ENCODE measurements around the gene ZNF221. TPM values are rescaled to one million over a fixed set of nuclear protein-coding genes. Genes with fewer than 3 reads are reported as not detected.

Gene ZNF221
- total and polyA plus RNA-seq, 2 donors (not counting 1 experiment from before 2014, with no cell fraction given): 0.63 to 7.0 TPM

DNA sequence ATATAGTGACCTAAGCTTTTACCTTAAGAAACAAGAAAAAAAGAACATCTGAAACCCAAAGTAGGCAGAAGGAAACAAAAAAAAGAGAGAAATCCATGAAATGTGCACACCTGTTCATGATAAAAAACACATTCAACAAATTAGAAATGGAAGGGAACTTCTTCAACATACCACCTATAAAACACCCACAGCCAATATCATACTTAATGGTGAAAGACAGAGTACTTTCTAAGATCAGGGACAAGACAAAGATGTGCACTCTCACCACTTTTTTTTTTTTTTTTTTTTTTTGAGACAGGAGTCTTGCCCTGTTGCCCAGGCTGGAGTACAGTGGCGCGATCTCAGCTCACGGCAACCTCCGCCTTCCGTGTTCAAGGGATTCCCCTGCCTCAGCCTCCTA lies 45.1 kb upstream of the ZNF221 start:
- Histone ChIP-seq H3K9ac (ENCODE audit: low read length) (no peak overlapping the region), H4K20me1 (ENCODE audit: control insufficient read depth, insufficient read depth, low read length, poor library complexity, severe bottlenecking) (no peaks in the 10 kb centered on the region), H3K79me2 (ENCODE audit: control insufficient read depth, insufficient read depth, low read length) (no peaks in the 10 kb centered on the region), H3K27me3 (replicated peaks in 1 of 4; ENCODE audit: control extremely low read depth in 1 of 4, control insufficient read depth in 3 of 4, insufficient read depth in 4 of 4, low read length in 3 of 4) (no peaks in the 10 kb centered on the region), H3K4me1 (ENCODE audit: control insufficient read depth in 2 of 2, insufficient read depth in 2 of 2, low read length in 2 of 2) (peaks cover 12 to 15% of the 10 kb centered on the region in 2 donors), H3K4me3 (ENCODE audit: control extremely low read depth in 1 of 5, extremely low read depth in 1 of 5, insufficient read depth in 1 of 5, low read depth in 2 of 5, low read length in 4 of 5) (no peak overlapping the region), H3K9me3 (ENCODE audit: control extremely low read depth in 1 of 3, control insufficient read depth in 2 of 3, insufficient read depth in 1 of 3, low read length in 2 of 3) (peaks cover 3 to 43% (median 38%) of the 10 kb centered on the region in 3 donors), H3K36me3 (replicated peaks in 1 of 2; ENCODE audit: control extremely low read depth in 1 of 2, control insufficient read depth in 1 of 2, extremely low read depth in 1 of 2, insufficient read depth in 2 of 2, low read length in 1 of 2) (no peaks in the 10 kb centered on the region), H3K4me2 (replicated peaks; ENCODE audit: low read depth, low read length, poor library complexity, severe bottlenecking) (no peak overlapping the region), H2AFZ (ENCODE audit: insufficient read depth, low read depth, low read length, poor library complexity, severe bottlenecking) (no peak overlapping the region), H3K27ac (ENCODE audit: low read length in 2 of 2) (no peak overlapping the region)
- H3K27me3 Mint-ChIP-seq: no peaks in the 10 kb centered on the region
- intact Hi-C loops (cut with micrococcal nuclease): no loop called here
- H3K27ac Mint-ChIP-seq: no peak overlapping the region
- TF ChIP-seq CTCF (IDR thresholded peaks at IDR 0.05): no peak
- TF ChIP-seq EZH2 (IDR thresholded peaks at IDR 0.05; ENCODE audit: borderline replicate concordance, insufficient read depth, low read depth, low read length, poor library complexity, severe bottlenecking): no peak
- H3K4me1 Mint-ChIP-seq: peaks cover 15% of the 10 kb centered on the region
- ChIA-PET CTCF (interaction anchor here (0.8 kb wide), 1 partner anchor 120 kb away, joined by 4 read pairs; no protein-coding TSS in a partner anchor), POLR2A (no interaction called here)
- no CpG with 5 or more reads among the region's 5 CpGs for WGBS (ENCODE audit: insufficient coverage)
- peaks cover 21% of the 10 kb centered on the region for H3K9me3 Mint-ChIP-seq (ENCODE audit: insufficient read depth)
- no peak overlapping the region for H3K4me3 Mint-ChIP-seq
- ATAC-seq (ENCODE audit: low read depth) (no peak), DNase-seq (no peak)

- Histone ChIP-seq H3K4me2 (replicated peaks; ENCODE audit: low read depth, low read length, poor library complexity, severe bottlenecking) (no peak overlapping the region), H3K27ac (ENCODE audit: low read length in 2 of 2) (no peak overlapping the region), H3K9me3 (ENCODE audit: control extremely low read depth in 1 of 3, control insufficient read depth in 2 of 3, insufficient read depth in 1 of 3, low read length in 2 of 3) (peaks cover 3 to 52% (median 31%) of the 10 kb centered on the region in 3 donors), H3K79me2 (ENCODE audit: control insufficient read depth, insufficient read depth, low read length) (no peaks in the 10 kb centered on the region), H3K4me3 (ENCODE audit: control extremely low read depth in 1 of 5, extremely low read depth in 1 of 5, insufficient read depth in 1 of 5, low read depth in 2 of 5, low read length in 4 of 5) (no peak overlapping the region), H3K27me3 (replicated peaks in 1 of 4; ENCODE audit: control extremely low read depth in 1 of 4, control insufficient read depth in 3 of 4, insufficient read depth in 4 of 4, low read length in 3 of 4) (no peaks in the 10 kb centered on the region), H2AFZ (ENCODE audit: insufficient read depth, low read depth, low read length, poor library complexity, severe bottlenecking) (no peak overlapping the region), H3K4me1 (ENCODE audit: control insufficient read depth in 2 of 2, insufficient read depth in 2 of 2, low read length in 2 of 2) (peaks cover 6% of the 10 kb centered on the region in 2 donors), H3K36me3 (replicated peaks in 1 of 2; ENCODE audit: control extremely low read depth in 1 of 2, control insufficient read depth in 1 of 2, extremely low read depth in 1 of 2, insufficient read depth in 2 of 2, low read length in 1 of 2) (no peaks in the 10 kb centered on the region), H3K9ac (ENCODE audit: low read length) (no peak overlapping the region), H4K20me1 (ENCODE audit: control insufficient read depth, insufficient read depth, low read length, poor library complexity, severe bottlenecking) (no peaks in the 10 kb centered on the region)
- Mint-ChIP-seq H3K27me3 (no peaks in the 10 kb centered on the region), H3K27ac (no peak overlapping the region), H3K4me1 (peaks cover 6% of the 10 kb centered on the region), H3K9me3 (ENCODE audit: insufficient read depth) (peaks cover 26% of the 10 kb centered on the region), H3K4me3 (no peak overlapping the region)
- no peak for TF ChIP-seq EZH2 (IDR thresholded peaks at IDR 0.05; ENCODE audit: borderline replicate concordance, insufficient read depth, low read depth, low read length, poor library complexity, severe bottlenecking)
- 67% methylated on average over 1 of the region's 2 CpGs for WGBS (ENCODE audit: insufficient coverage)
- CTCF ChIA-PET: no interaction called here
- POLR2A ChIA-PET: no interaction called here
- no peak for ATAC-seq (ENCODE audit: low read depth)
- no peak for DNase-seq
- intact Hi-C loops (cut with micrococcal nuclease): no loop called here
Observed at GRCh38 chr19:43906774-43907173, 44.3 kb upstream of the ZNF221 start.
